Measurements from ENCODE around the gene MAML2.

DNA sequence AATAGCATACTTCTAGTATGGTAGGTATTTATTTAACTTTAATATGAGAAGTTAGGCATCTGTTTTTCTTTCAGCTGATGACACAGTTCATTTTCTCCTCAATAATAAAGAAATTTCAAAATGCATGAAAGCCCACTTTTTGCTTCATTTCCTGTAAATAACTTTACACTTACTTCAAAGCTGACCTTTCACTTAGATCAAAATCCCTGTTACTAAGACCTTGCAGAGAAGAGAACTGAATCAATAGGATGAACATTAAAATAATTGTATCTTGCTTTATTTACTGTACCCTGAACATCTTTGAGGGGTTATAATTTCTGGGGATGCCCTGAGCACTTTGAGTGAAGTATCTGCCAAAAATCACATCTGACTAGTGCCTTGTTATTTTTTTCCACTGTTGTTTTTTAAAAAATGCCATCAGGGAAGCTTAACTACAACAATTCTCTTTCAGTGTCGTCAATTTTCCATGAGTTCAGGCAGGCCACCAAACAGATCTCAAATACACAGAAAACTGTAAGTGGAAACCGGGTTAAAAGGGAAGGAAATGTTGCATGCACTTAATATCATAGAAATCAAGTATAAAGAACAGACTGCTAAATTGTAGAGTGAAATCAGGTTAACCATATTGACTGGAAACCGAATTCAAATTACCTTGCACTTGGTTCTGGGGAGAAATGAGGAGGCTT lies 206.2 kb downstream of the MAML2 start:
- TF ChIP-seq, protein P1, sequence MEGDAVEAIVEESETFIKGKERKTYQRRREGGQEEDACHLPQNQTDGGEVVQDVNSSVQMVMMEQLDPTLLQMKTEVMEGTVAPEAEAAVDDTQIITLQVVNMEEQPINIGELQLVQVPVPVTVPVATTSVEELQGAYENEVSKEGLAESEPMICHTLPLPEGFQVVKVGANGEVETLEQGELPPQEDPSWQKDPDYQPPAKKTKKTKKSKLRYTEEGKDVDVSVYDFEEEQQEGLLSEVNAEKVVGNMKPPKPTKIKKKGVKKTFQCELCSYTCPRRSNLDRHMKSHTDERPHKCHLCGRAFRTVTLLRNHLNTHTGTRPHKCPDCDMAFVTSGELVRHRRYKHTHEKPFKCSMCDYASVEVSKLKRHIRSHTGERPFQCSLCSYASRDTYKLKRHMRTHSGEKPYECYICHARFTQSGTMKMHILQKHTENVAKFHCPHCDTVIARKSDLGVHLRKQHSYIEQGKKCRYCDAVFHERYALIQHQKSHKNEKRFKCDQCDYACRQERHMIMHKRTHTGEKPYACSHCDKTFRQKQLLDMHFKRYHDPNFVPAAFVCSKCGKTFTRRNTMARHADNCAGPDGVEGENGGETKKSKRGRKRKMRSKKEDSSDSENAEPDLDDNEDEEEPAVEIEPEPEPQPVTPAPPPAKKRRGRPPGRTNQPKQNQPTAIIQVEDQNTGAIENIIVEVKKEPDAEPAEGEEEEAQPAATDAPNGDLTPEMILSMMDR (IDR thresholded peaks at IDR 0.05) = no peak
- TF ChIP-seq POLR2A (IDR thresholded peaks at IDR 0.05; ENCODE audit: low read depth) (no peak), POLR2AphosphoS5 (IDR thresholded peaks at IDR 0.05) (no peak)

Measured in esophagus muscularis mucosa (tissue), 3 donors.